NCI-H1436 (cell line): ENCODE measurements around the gene TMEM125.

Experiments
- DNase-seq: peaks from one replicate; lab custom pipeline; 2025; lab: John Stamatoyannopoulos, UW

Gene TMEM125

DNA sequence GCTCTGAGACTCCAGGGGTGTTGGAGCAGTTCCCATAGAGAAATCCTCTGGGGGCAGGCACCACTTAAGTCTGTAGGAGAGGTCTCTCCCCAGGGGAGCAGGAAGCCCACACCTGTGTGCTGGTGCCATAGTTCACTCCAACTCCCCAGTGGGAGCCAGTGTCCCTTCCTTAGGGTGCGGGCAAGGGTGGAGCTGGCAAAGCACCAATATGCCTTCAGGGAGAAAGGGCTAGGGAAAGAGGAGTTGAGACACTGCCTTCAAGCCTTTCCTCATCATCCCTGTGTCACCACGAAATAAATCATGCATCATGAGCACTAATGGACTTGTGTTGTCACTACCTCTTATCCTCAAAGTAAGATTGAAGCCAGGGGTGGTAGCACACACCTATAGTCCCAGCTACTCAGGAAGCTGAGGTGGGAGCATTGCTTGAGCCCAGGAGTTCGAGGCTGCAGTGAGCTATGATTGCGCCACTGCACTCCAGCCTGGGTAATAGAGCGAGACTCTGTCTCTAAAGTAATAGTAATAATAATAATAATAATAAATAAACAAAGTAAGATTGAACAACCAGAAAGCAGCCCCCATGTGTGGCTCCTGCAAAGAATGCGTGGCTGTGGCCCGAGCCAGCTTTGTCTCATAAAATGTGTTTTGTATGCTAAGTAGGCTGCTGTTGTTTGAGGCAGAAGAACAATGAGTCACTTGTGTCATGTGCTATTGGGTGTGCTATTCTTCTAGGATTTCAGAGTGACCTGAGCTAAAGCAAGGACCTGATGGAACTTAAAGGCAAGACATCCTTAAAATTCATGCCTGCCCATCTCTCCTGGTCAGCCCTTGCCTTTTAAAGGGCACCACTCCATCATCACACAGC lies 24.3 kb downstream of the TMEM125 start:
- DNase-seq = no peak

DNA sequence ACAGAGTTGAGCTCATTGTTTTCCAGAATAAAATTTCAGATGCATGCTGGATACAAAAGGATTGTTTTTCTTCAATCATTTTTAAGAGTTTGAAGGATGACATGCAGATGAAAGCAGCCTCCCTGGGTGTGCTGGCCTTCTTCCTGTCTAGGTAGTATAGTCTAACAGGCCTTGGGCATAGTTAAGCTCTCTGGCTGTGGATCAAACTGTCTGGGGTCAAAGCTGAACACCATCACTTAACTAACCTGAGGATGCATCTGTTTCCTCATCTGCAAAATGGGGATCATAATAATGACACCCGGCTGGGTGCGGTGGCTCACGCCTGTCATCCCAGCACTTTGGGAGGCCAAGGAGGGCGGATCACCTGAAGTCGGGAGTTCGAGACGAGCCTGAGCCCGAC lies 25.0 kb downstream of the TMEM125 start:
- no peak for DNase-seq

DNA sequence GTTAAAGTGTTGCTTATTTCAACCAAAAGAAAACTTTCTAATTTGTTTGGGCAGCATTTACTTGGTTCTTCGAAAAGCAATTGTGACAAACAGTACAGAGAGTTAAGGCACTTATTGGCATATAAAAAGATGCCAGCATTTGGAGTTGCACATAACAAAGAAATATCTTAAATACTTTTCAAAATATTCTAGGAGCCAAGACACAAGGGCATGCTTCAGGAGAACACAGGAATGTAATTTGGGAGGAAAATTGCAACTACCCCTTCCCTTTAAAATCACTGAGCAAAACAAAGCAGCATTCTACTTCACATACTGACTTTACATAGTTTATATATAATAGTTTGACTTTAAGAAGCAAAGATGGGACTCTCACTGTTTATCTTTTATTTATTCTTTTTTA lies 26.4 kb downstream of the TMEM125 start:
- DNase-seq = no peak

DNA sequence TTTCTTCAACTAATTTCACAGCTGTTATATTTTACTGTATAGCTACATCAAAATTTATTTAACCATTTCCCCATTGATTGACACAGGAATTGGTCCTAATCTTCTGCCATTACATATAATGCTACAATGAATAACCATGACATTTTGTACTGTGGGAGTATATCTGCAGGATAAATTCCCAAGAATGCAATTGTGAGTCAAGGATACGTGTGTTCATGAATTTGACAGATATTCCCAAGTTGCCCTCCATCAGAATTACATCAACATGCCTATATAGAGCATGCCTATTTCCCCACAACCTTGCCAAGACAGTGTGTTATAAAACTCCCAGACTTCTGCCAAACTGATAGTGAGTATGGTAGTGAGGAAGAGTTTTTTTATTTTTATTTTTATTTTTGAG lies 28.3 kb downstream of the TMEM125 start:
- DNase-seq = no peak

DNA sequence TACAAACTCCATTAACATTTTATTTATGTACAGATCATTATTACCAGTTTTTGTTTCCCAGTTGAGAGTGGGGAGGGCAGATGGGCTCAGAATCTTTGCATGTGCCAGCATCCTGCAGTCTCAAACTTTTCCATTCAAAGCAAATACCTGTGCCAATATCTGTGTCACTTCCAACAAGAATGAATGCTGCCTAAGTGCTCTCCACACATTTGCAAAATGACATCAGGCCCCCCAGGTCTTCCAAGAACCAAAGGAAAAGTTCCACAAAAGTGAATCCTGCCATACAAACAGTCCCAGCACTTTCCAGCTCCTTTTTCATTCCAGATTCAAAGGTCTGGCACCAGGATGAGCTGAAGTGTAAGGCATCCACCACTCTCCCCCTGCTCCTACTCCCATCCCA lies 29.3 kb downstream of the TMEM125 start:
- DNase-seq = no peak

DNA sequence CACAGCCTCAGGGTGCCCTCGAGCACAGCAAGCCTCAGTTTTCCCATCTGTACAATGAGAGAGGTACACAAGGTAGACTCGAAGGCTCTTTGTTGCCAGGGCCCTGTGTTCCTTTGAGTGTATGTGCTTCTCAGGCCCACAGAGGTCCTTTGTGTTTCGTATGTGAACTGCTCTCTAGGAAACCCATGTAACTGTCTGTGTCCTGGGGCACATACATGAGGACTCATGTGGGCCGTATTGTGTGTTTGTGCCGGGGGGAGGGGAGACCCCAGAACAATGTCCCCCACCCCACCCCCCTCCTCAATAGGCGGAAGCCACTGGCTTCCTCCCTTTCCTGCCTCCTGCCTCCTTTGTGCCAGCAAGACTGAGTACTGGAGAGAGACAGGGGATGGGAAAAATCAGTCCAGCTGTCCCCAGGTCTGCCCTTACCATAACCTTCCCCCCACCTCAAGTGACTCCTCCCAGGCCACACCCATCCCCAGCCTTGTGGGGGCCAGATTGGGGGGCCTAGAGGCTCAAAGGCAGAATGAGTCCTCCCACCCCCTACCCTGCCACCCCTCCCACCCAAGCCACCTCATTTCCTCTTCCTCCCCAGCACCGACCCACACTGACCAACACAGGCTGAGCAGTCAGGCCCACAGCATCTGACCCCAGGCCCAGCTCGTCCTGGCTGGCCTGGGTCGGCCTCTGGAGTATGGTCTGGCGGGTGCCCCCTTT lies 30.8 kb downstream of the TMEM125 start, which contains the start of gene TIE1:
TIE1 (plus strand) TSS at position 605 of the 717 bp plus-strand sequence; CDS start at position 695, 90 bp downstream.
- DNase-seq = no peak

DNA sequence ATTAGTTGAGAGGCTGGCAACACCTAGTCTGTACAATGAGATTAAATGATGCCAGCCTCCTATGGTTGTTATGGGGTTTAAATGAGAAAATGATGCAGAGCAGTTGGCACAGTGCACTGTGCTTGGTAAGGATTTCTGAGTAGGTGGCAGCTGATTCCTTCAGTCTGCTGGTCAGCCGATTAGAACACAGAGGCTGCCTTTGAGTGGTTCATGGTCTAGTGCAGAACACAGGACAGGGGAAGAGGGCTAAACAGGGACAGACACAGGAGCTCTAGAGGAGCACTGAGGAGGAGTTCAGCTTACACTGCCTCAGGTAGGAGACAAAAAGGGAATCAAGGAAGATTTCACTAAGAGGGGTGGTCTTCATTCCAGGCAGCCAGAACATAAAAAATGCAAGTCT lies 32.4 kb downstream of the TMEM125 start:
- DNase-seq = no peak

DNA sequence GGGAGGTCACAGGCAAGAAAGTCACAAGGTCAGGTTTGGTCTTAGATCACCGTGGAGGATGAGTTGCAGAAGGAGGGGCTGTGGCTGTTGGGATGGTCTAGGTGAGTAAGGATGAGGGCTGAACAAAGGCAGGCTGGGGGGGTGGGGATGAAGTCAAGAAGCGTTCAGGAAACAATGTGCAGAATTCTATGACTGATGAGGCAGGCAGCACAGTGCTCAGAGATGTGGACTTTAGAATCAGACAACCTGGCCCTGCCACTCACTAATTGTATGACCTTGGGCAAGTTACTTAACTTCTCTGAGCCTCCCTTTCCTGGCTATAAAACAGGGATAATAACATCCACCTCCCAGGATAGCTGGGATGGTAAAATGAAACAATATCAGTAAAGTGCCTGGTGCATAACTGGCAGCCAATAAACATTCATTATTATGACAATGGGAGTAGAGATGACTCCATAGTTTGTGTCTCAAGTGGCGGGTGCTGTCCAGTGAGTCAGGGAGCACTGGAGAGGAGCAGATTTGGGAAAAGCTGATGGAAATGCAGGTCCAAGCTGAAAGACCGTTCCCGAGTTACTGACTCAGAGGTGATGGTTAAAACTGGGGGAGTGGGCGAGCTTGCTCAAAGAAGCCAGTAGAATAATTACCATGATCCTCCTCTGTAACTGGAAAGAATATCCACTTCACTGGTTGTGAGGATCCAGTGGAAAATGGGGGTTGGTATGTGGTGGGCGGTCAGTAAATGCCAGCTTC lies 33.1 kb downstream of the TMEM125 start:
- no peak for DNase-seq

DNA sequence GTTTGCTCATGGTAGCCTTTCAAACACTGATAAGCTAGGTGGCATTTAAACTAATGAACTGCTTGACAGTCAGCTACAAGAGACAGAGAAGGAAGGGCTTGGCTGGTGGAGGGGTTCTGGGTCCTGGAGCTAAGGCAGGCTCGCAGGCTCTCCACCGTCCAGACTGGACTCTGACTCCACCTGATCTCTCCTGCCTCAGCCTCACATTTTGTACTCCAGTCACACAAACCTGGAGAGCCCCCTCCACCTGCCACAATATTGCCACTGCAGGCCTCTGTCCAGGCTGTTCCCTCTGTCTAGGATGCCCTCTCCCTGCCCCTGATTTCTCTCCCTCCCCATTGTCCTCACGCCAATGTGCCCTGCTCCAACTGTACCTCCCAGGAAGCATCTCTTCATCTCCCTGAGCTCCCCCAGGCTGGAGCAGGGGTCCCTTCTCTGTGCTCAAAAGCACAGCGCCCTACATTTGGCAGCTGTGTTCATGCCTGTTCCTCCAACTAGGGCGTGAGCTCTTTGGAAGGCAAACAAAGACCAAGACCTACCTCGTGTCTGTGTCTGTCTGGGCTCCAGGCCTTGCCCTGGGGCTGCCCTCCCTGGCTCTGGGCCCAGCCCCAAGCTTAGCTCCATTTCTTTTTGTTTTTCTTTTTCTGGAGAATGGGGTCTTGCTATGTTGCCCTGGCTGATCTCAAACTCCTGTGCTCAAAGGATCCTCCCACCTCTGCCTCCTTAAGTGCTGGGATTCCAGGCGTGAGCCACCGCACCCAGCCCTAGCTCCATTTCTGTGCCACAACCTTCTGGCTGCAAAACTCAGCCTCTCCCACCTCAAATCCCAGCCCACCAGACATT lies 33.9 kb downstream of the TMEM125 start:
- no peak for DNase-seq

DNA sequence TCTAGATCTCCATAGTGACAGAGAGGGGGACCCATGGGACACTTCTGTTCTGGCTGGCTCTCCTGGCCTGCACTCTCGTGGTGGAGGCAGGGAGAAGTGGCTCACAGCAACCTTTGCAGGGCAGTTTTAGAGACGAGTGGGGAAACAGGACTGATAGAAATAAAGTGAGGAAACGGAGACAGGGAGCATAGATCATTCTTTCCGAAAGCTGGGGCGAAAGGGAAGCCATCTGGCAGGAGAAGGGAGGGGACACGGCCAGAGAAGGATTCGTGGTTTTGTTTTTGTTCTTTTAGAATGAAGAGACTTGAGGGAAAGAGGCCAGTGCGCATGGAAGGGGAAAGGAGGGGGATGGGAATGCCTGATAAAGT lies 34.5 kb downstream of the TMEM125 start:
- peak; percentile 20 for DNase-seq

DNA sequence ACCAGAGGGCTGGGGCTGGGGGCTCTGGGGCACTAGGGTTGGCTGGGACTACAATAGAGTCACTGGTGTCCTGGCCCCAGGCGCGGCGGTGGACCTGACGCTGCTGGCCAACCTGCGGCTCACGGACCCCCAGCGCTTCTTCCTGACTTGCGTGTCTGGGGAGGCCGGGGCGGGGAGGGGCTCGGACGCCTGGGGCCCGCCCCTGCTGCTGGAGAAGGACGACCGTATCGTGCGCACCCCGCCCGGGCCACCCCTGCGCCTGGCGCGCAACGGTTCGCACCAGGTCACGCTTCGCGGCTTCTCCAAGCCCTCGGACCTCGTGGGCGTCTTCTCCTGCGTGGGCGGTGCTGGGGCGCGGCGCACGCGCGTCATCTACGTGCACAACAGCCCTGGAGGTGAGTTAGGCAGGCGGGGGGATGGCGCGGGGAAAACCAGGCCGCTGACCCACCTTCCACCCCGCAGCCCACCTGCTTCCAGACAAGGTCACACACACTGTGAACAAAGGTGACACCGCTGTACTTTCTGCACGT lies 35.1 kb downstream of the TMEM125 start:
- no peak for DNase-seq

DNA sequence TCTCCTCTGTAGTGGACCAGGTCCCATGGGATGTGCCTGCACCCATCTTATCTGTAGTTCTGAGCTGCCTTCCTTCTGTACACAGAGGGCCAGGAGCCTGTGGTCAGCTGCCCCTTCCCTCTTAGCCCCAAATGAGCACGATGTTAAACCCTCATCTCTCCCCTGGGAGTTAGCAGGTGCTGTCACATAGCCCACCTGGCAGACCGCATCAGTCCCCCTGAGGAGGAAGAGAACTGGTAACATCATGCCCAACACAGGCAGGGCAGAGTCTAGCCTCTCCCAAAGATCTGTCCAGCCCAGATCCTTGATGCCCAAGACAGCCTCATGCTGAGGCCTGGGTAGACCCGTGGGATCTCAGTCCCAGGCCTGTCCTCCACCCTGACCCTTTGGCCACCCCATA lies 35.7 kb downstream of the TMEM125 start:
- no peak for DNase-seq

DNA sequence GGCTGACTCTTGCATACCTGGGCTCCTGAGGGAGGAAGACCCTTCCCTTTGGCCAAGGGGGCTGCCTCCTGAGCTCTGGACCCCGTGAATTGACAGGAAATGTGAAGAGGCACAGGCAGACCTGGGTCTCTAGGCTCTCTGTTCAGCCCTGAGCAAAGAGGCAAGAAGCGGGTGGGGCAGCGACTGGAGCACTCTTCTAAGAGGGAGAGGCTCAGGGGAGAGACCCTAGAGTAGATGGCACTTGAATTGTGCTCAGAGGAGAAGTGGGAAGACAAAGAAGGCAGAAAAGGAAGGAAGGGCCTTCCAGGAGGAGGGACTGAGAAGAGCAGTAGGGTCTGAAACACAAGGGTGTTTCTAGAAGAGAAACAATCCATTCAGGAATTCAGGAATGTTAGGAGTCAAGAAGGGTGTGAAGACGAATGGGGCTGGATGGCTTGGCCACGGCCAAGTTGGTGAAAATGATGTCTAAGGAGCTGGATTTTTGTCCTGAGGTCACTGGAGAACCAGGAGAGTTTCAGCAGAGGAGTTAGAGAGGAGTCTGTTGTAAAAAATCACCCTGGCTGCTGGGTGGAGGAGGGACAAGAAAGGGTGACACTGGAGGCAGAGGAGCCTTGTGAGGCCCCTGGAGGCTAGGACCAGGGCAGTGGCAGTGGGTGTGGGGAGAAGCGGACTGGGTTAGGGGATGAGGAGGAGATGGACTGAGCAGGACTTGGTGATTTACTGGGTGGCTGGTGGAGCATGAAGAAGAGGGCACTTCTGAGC lies 36.3 kb downstream of the TMEM125 start:
- DNase-seq = no peak

DNA sequence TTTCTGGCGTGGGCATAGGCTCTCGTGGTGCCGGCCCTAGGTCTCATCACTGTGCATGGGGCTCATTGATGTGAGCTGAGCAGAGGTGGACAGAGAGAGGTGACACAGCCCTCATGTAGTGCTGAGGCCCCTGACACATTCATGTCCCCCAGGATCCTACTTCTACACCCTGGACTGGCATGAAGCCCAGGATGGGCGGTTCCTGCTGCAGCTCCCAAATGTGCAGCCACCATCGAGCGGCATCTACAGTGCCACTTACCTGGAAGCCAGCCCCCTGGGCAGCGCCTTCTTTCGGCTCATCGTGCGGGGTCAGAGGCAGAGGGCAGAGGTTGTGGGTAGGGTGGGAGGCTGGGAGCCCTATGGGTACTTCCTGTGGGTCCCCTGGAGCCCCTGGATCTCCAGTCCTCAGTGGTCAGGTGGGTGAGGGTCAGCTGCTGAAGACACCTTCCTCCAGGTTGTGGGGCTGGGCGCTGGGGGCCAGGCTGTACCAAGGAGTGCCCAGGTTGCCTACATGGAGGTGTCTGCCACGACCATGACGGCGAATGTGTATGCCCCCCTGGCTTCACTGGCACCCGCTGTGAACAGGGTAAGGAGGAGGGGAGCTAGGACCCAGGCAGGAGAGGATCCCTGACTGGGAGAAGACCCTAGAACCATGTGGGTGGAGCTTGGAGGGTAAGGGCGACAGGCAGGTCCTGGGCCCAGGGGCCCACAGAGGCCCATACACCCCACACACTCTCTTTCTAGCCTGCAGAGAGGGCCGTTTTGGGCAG lies 37.1 kb downstream of the TMEM125 start:
- peak; percentile 18 for DNase-seq

DNA sequence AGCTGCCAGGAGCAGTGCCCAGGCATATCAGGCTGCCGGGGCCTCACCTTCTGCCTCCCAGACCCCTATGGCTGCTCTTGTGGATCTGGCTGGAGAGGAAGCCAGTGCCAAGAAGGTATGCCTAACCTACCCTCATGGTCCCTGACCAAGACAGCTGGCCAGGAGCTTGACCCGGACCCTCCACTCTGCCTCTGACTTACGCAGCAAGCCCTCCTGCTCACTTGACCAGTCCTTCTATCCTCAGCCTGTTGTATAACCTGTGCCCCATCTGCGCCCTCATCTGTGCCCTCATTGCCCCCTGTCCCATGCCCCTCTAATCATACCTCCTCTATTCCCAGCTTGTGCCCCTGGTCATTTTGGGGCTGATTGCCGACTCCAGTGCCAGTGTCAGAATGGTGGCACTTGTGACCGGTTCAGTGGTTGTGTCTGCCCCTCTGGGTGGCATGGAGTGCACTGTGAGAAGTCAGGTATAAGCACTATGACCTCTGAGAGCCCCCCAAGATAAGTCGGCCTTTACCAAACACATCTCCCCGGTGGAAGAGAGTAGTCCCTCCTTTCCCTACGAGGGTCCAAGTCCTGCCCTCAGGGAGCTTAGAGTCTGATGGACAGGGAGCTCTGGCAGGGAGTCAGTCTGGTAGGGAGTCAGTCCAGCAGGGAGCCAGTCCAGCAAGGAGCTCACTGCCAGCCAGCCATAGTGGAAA lies 37.8 kb downstream of the TMEM125 start:
- no peak for DNase-seq

DNA sequence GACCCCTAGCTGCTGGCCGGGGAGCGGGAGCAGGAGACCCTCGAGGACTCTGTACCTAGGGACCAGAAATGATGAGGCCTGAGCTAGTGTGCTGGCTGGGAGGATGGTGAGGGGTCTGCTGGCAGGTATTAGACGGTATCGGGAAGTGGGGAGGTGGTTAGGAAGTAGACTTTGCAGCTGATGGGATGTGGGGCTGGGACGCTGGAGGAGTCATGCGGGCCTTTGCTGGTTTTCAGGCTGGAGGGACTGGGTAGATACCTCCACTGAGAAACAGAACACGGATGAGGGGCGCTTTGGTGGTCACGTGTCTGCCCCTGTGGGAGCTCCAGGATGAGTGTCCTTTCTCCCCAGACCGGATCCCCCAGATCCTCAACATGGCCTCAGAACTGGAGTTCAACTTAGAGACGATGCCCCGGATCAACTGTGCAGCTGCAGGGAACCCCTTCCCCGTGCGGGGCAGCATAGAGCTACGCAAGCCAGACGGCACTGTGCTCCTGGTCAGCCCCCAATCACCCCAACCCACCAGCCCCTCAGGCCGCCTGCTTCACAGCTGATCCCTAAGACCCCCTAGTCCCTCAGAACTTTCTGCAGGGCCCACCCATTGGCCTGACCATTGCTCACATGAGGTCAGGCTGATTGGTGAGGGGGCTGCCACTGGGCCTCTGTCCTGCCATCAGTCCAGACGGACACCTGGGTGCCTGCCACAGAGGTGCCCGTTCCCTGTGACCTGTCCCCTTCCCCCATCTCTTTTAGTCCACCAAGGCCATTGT lies 39.0 kb downstream of the TMEM125 start:
- DNase-seq = no peak

DNA sequence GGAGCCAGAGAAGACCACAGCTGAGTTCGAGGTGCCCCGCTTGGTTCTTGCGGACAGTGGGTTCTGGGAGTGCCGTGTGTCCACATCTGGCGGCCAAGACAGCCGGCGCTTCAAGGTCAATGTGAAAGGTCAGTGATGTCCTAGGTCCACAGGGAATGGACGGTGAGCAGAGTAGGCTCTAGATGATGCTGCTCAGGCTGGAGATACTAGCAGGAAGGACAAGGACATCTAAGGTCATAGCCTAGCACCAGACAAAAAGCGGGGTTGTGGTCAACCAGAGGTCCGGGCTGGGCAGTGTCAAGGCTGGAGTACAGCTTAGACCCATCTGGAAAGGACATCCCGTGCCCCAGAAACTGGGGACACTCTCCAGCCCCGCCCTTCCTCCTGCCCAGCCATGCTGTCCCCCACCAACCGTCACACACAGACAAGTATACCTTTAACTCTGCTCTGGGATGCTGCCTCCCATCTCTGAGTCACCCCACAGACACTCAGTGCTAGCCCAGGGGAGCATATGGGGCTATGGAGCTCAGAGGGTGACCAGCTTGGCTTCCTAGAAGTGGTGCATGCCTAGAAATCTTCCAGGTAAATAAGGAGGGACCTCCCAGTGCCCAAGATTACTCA lies 39.7 kb downstream of the TMEM125 start:
- DNase-seq = no peak

DNA sequence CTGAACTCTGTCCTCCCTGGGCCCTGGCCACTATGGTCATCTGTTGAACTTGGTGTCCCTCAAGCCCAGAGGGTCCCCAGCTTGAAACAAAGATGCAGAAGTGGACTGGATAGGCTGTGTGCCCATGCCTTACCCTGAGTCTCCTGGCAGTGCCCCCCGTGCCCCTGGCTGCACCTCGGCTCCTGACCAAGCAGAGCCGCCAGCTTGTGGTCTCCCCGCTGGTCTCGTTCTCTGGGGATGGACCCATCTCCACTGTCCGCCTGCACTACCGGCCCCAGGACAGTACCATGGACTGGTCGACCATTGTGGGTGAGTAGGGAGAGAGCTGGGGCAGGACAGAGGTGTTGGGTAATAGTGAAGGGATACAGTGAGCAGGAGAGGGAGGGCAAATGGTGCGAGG lies 41.7 kb downstream of the TMEM125 start:
- no peak for DNase-seq
